Tibial nerve (tissue), 4 donors: ENCODE measurements around the gene TMEM132D. TPM values are rescaled to one million over a fixed set of nuclear protein-coding genes. Genes with fewer than 3 reads are reported as not detected.

Experiments used
- DNase-seq, 2 donors: peaks; one replicate each; pipeline ENCODE4 v3.0.0-alpha.2; 2019; ENCODE audit warnings: low spot score in 2 of 2
- H3K27ac ChIP-seq, 4 donors: fragments of 200-600 bp; sonication (generic) in 3 of 4; one replicate each; pipeline ENCODE4 v1.5.1; 2017 to 2019; ENCODE audit warnings: mild to moderate bottlenecking in 1 of 4
- H3K27me3 ChIP-seq, 2 donors: fragments of 200-600 bp; sonication (generic) in 1 of 2; one replicate each; pipeline versions ENCODE4 v1.5.1 to v1.6.0; 2017 to 2019
- H3K36me3 ChIP-seq, 3 donors: fragments of 200-600 bp; sonication (generic); one replicate each; pipeline ENCODE4 v1.5.1; 2018 to 2019
- H3K4me1 ChIP-seq, 4 donors: fragments of 200-600 bp; sonication (generic) in 3 of 4; one replicate each; pipeline ENCODE4 v1.5.1; 2017 to 2019
- H3K4me3 ChIP-seq, 4 donors: fragments of 200-600 bp; sonication (generic) in 3 of 4; one replicate each; pipeline ENCODE4 v1.5.1; 2017 to 2019; ENCODE audit warnings: mild to moderate bottlenecking in 1 of 4, moderate library complexity in 1 of 4
- H3K9me3 ChIP-seq, 4 donors: fragments of 200-600 bp; sonication (generic) in 3 of 4; one replicate each; pipeline ENCODE4 v1.5.1; 2017 to 2019
- EP300 ChIP-seq, 2 donors: sonication (generic); formaldehyde crosslinking; IDR thresholded peaks; one replicate each; pipeline ENCODE4 v1.6.1; 2017; ENCODE audit warnings: antibody characterized with exemption in 2 of 2, mild to moderate bottlenecking in 1 of 2
- POLR2A ChIP-seq, 2 donors: fragments of 450-650 bp; IDR thresholded peaks; one replicate each; pipeline ENCODE4 v1.6.1; 2017; ENCODE audit warnings: antibody characterized with exemption in 2 of 2, mild to moderate bottlenecking in 2 of 2, moderate library complexity in 2 of 2
- WGBS, 2 donors: methylation state at CpG; one replicate each; pipeline ENCODE4 v1.1.5; 2018; 5-methylcytosine and 5-hydroxymethylcytosine counted together
- total RNA-seq, 4 donors: library from RNA; depleted of rRNA; stranded (reverse); fragments of >200 nt; gene quantifications; one replicate each; pipeline ENCODE4 v1.1.0, GENCODE V29; 2016
- TF ChIP-seq, protein P1 (sequence below), 5 experiments: fragments of 200-600 bp in 3 of 5; fragments of 450-650 bp in 2 of 5; sonication (generic) in 3 of 5; IDR thresholded peaks; one replicate each; pipeline ENCODE4 v1.5.1; 2016 to 2019; ENCODE audit warnings: antibody characterized with exemption in 5 of 5, mild to moderate bottlenecking in 3 of 5, moderate library complexity in 2 of 5

Gene TMEM132D
- total RNA-seq, 4 donors from 2014 or later = under 0.01 to 0.21 TPM; not detected in 2

DNA sequence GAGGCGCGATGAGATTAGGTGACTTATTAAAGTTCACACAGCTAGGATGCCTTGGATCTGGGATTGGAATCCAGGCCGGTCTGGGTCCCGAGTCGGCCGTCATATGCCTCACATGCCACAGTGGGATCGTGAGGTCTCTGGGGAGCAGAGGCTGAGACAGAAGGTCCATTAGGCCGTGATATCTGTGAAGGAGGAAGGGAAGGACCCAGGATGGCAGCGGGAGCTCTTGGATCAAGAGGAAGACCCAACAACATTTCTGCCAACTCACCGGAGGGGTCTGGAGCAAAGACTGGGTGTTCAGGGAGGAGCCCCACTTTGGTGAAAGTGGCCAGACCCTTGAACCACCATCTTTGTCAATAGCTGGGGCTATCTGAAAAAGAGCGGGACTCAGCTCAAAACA is 807.6 kb downstream of the TMEM132D start:
- WGBS, 2 donors = 91 to 93% methylated on average over 11 of the region's 11 CpGs
- Histone ChIP-seq H3K4me3 (no peak overlapping the region), H3K36me3 (no peaks in the 10 kb centered on the region), H3K27me3 (no peaks in the 10 kb centered on the region), H3K4me1 (no peaks in the 10 kb centered on the region), H3K9me3 (peaks cover 0 to 27% (median 0%) of the 10 kb centered on the region in 4 donors), H3K27ac (no peak overlapping the region)
- DNase-seq = no peak
- no peak for TF ChIP-seq EP300 (IDR thresholded peaks at IDR 0.05)

DNA sequence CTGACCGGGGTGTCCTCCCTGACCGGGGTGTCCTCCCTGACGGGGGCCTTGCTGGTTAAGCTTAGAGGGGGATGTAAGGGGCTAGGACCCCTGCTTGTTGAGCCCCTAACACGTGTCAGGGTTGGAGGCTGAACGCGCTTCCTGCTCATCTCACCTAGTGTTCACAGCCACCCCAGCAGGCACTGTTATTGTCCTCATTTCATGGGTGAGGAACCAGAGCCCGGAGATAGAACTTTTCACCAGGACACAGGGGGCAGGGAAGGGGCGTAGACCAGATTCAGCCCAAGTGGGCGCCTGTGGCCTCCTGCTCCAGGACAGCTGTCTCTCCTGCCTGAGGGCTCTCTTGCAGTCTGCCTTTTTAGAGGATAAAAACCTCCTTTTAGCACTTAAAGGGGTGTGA is 814.2 kb downstream of the TMEM132D start:
- Histone ChIP-seq H3K4me1 (no peaks in the 10 kb centered on the region), H3K36me3 (no peaks in the 10 kb centered on the region), H3K9me3 (peaks cover 0 to 23% (median 0%) of the 10 kb centered on the region in 4 donors), H3K27me3 (no peaks in the 10 kb centered on the region), H3K4me3 (no peak overlapping the region), H3K27ac (no peak overlapping the region)
- TF ChIP-seq EP300 (IDR thresholded peaks at IDR 0.05) (no peak), POLR2A (IDR thresholded peaks at IDR 0.05) (no peak)
- TF ChIP-seq, protein P1, sequence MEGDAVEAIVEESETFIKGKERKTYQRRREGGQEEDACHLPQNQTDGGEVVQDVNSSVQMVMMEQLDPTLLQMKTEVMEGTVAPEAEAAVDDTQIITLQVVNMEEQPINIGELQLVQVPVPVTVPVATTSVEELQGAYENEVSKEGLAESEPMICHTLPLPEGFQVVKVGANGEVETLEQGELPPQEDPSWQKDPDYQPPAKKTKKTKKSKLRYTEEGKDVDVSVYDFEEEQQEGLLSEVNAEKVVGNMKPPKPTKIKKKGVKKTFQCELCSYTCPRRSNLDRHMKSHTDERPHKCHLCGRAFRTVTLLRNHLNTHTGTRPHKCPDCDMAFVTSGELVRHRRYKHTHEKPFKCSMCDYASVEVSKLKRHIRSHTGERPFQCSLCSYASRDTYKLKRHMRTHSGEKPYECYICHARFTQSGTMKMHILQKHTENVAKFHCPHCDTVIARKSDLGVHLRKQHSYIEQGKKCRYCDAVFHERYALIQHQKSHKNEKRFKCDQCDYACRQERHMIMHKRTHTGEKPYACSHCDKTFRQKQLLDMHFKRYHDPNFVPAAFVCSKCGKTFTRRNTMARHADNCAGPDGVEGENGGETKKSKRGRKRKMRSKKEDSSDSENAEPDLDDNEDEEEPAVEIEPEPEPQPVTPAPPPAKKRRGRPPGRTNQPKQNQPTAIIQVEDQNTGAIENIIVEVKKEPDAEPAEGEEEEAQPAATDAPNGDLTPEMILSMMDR (IDR thresholded peaks at IDR 0.05) = no peak
- DNase-seq = no peak
- 85 to 96% methylated on average over 8 to 9 of the region's 9 CpGs for WGBS, 2 donors

DNA sequence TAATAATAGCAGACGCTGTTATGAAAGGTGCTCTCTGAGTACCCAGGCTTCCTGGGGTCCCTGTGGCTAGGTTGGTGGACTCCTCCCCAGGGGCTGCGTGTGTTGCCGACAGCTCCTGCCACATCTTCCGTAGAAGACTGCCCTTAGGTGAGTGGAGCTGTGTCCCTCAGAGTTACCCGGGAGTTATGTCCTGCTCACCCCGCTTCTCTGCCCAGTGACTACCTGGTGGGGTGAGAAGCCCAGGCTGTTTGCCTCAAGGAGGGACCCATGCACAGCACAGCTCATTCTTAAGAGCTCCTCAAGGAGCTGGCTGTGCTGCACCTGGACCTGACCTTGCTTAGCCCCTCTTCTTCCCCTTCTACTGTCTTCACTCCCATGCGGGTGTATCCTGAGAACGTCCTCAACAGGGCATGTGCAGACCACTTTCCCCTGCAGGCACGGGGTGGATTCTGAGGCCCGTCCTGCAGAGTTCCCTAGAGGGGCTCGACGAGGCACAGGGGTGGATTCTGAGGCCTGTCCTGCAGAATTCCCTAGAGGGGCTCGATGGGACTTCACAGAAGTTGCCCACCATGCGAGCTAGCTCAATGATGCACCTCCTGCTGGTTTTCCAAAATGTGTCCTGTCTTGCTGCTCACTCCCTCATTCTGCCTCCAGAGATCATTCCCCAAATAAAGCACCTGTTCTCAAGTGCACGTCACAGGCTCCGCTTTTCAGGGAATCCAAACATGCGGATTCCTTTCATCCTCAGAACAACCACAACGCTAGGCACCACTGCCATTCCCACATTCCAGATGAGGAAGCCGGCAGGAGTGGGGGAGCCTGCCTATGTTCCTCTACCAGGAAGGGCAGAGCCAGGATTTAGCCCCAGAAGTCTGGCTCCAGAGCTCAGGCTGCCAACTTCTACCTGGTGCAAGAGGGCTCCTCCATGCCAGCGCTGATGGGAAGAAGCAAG is 818.7 kb downstream of the TMEM132D start:
- Histone ChIP-seq H3K9me3 (peaks cover 0 to 13% (median 0%) of the 10 kb centered on the region in 4 donors), H3K36me3 (no peaks in the 10 kb centered on the region), H3K27me3 (no peaks in the 10 kb centered on the region), H3K4me1 (no peaks in the 10 kb centered on the region), H3K4me3 (no peak overlapping the region), H3K27ac (no peak overlapping the region)
- WGBS, 2 donors = 80 to 86% methylated on average over 20 of the region's 20 CpGs
- TF ChIP-seq POLR2A (IDR thresholded peaks at IDR 0.05) (no peak), EP300 (IDR thresholded peaks at IDR 0.05) (no peak)
- TF ChIP-seq, protein P1 (IDR thresholded peaks at IDR 0.05) = no peak
- DNase-seq = no peak

DNA sequence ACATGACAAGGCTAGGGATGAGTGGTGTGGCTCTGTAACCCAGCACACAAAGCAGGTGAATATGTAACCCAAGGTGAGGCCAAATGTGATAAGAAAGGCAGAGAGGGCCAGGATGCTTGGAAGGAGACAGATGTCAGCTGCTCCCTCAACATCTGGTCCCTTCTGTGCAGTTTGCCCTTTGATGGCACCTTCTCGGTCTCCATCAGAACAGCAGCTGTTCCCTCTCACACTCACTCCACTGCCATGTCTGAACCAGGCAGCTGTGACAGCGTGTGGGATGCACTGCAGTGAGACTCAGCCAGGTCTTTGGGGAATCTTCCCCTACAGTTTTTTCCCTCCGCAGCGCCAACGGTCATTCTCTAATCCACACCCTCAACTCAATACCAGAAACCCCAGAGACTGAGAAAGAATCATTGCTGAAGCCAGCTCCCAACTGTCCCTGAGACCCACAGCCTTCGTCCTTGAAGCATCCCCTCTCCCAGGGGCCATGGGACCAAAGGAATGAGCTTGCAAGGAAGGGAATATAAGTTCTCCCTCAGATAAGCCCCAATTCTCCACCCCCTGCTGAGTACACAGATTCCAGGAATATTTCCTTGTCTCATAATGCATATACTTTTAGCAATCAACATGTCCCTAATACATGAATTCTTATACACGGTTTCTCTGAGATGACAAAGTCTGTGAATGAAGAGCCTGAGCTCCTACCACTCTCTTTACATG is 820.5 kb downstream of the TMEM132D start:
- DNase-seq = no peak
- Histone ChIP-seq H3K36me3 (no peaks in the 10 kb centered on the region), H3K27me3 (no peaks in the 10 kb centered on the region), H3K9me3 (peaks cover 0 to 11% (median 0%) of the 10 kb centered on the region in 4 donors), H3K4me1 (no peaks in the 10 kb centered on the region), H3K27ac (no peak overlapping the region), H3K4me3 (no peak overlapping the region)
- no peak for TF ChIP-seq EP300 (IDR thresholded peaks at IDR 0.05)
- WGBS, 2 donors = 61 to 68% methylated on average over 7 of the region's 7 CpGs

DNA sequence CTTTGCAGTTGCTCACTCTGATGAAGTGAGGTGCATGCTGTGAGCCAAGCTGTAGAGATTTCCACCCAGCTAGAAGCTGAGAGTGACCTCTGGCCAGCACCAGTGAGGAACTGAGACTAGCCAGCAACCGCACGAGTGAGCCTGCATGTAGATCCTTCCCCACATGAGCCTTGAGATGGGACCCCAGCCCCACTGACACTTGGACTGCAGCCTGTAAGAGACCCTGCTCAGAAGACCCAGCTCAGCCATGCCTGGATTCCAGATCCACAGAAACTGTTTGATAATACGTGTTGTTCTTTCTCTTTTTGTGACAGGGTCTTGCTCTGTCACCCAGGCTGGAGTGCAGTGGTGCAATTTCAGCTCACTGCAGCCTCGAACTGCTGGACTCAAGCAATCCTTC is 821.4 kb downstream of the TMEM132D start:
- no peaks in the 10 kb centered on the region for H3K4me1 ChIP-seq
- DNase-seq = no peak
- H3K27me3 ChIP-seq = no peaks in the 10 kb centered on the region
- no peak overlapping the region for H3K27ac ChIP-seq
- peaks cover 0 to 11% (median 0%) of the 10 kb centered on the region in 4 donors for H3K9me3 ChIP-seq
- WGBS, 2 donors = 61 to 88% methylated on average over 4 of the region's 4 CpGs
- H3K4me3 ChIP-seq = no peak overlapping the region
- TF ChIP-seq POLR2A (IDR thresholded peaks at IDR 0.05) = no peak
- TF ChIP-seq, protein P1 (IDR thresholded peaks at IDR 0.05) = no peak
- TF ChIP-seq EP300 (IDR thresholded peaks at IDR 0.05) = no peak
- no peaks in the 10 kb centered on the region for H3K36me3 ChIP-seq
